ENCODE data around the gene WNT1. TPM values are rescaled to one million over a fixed set of nuclear protein-coding genes. Genes with fewer than 3 reads are reported as not detected.
A peak's percentile ranks its signal among the peaks of the same experiment; 100 is the strongest.

WNT1 gene
- total RNA-seq, 2 experiments from 2014 or later: 0.87 to 1.2 TPM

GRCh38 chr12:48988030-48988649 lies 10.0 kb downstream of the WNT1 start:
- no peak overlapping the region for H3K4me3 Mint-ChIP-seq
- CTCF ChIA-PET: interaction anchor here (0.6 to 39.1 kb wide), 51 partner anchors 3 to 255 kb away, joined by 3 to 921 read pairs (median 5); partner anchors contain the start of genes ARF3, DDN, DDX23 and DHH
- H3K27ac Mint-ChIP-seq: no peak overlapping the region
- ATAC-seq (peak; percentile 88), DNase-seq (peak; percentile 82)
- H3K36me3 Mint-ChIP-seq: no peaks in the 10 kb centered on the region
- peaks cover 66% of the 10 kb centered on the region for H3K27me3 Mint-ChIP-seq
- peaks cover 7% of the 10 kb centered on the region for H3K4me1 Mint-ChIP-seq
- no peaks in the 10 kb centered on the region for H3K9me3 Mint-ChIP-seq (ENCODE audit: low read depth)

- Mint-ChIP-seq H3K27me3 (peaks cover 66% of the 10 kb centered on the region), H3K9me3 (ENCODE audit: low read depth) (no peaks in the 10 kb centered on the region)
Measured at GRCh38 chr12:48990552-48990951, 12.4 kb downstream of the WNT1 start.

GRCh38 chr12:48991247-48992050 lies 13.3 kb downstream of the WNT1 start:
- peaks cover 67% of the 10 kb centered on the region for H3K27me3 Mint-ChIP-seq
- H3K4me1 Mint-ChIP-seq: peaks cover 13% of the 10 kb centered on the region
- H3K27ac Mint-ChIP-seq: no peak overlapping the region
- H3K4me3 Mint-ChIP-seq: no peak overlapping the region
- H3K36me3 Mint-ChIP-seq: no peaks in the 10 kb centered on the region
- DNase-seq: no peak
- CTCF ChIA-PET: interaction anchor here (0.6 to 31.7 kb wide), 6 partner anchors 10 to 198 kb away, joined by 3 to 921 read pairs (median 4); partner anchors contain the start of genes ARF3, DDX23, TUBA1A and WNT1
- no peaks in the 10 kb centered on the region for H3K9me3 Mint-ChIP-seq (ENCODE audit: low read depth)
- no peak for ATAC-seq

More at GRCh38 chr12:48990552-48990951, 12.4 kb downstream of the WNT1 start:
- DNase-seq (no peak), ATAC-seq (no peak)
- peaks cover 13% of the 10 kb centered on the region for H3K4me1 Mint-ChIP-seq
- H3K36me3 Mint-ChIP-seq: no peaks in the 10 kb centered on the region
- no peak overlapping the region for H3K27ac Mint-ChIP-seq
- CTCF ChIA-PET: interaction anchor here (0.9 to 31.7 kb wide), 4 partner anchors 20 to 138 kb away, joined by 3 to 921 read pairs (median 14); partner anchors contain the start of genes ARF3, DDX23, WNT1 and WNT10B
- no peak overlapping the region for H3K4me3 Mint-ChIP-seq

DNA sequence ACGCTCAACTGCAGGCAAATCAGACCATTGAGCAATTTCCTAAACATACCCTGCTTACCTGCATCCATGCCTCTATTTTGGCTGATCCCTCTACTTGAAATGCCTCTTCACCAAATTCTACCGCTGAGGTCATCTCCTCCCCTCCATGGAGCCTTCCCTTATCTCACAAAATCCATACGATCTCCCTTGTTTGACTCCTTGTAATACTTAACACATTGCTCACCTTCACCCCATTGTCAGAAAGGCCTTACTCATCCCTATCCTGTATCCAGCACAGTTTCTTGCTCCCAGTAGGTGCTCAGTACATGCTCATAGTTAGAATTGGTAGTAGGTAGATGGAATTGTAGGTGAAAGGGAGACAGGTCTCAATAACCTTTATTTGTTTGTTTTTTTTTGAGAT lies 15.7 kb downstream of the WNT1 start:
- H3K36me3 Mint-ChIP-seq: no peaks in the 10 kb centered on the region
- H3K4me1 Mint-ChIP-seq: peaks cover 19% of the 10 kb centered on the region
- no peak for DNase-seq
- H3K27ac Mint-ChIP-seq: no peak overlapping the region
- CTCF ChIA-PET: interaction anchor here (1.0 to 31.7 kb wide), 8 partner anchors 9 to 341 kb away, joined by 3 to 921 read pairs (median 10); partner anchors contain the start of genes ARF3, DDX23, WNT1 and WNT10B
- ATAC-seq: no peak
- H3K4me3 Mint-ChIP-seq: no peak overlapping the region
- H3K27me3 Mint-ChIP-seq: peaks cover 67% of the 10 kb centered on the region
- H3K9me3 Mint-ChIP-seq (ENCODE audit: low read depth): no peaks in the 10 kb centered on the region

- ATAC-seq: no peak
- peaks cover 62% of the 10 kb centered on the region for H3K27me3 Mint-ChIP-seq
- H3K27ac Mint-ChIP-seq: no peak overlapping the region
- H3K36me3 Mint-ChIP-seq: no peaks in the 10 kb centered on the region
- H3K4me1 Mint-ChIP-seq: peaks cover 25% of the 10 kb centered on the region
- no peak for DNase-seq
- no peaks in the 10 kb centered on the region for H3K9me3 Mint-ChIP-seq (ENCODE audit: low read depth)
- CTCF ChIA-PET: interaction anchor here (0.9 to 31.7 kb wide), 8 partner anchors 24 to 141 kb away, joined by 3 to 921 read pairs (median 18); partner anchors contain the start of genes ARF3, DDX23, WNT1 and WNT10B
- no peak overlapping the region for H3K4me3 Mint-ChIP-seq
Measured at GRCh38 chr12:48994224-48995085, 16.3 kb downstream of the WNT1 start.

DNA sequence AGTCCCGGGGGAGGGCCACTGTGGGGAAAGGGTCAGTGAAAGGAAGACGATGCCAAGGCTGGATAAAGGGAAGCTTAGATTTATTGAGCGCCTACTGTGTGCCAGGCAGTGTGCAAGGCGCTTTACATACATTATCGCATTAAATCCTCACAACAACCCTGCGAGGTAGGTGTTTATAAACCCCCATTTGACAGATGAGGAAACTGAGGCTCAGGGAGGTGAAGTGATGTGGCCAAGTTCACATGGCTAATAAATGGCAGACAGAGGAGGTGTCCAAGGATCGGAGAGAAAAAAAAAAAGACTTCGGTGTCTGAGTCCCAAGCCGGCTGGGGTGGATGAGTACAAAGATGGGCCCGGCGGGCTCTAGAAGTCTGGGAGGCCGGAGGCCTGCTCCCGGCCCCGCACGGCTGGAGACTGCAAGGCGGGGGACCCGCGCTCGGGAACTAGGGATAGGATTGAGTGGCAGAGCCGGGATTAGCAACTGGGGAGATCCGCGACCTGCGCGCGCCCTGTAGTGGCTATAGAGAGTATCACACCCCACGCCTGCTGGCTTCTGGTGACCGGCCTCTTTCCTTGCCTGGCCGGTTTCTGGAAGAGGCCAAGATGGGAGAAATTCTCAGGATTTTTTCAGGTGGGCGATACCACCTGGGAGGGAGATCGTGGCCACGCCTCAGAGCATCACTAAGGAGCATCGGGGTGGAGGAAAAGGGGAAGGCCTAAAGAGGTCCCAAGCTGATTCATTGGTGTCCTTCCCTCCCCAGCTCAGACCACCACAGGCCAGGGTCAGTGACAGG lies 17.2 kb downstream of the WNT1 start:
- CTCF ChIA-PET: interaction anchor here (0.9 to 31.7 kb wide), 11 partner anchors 10 to 142 kb away, joined by 3 to 921 read pairs (median 11); partner anchors contain the start of genes ARF3, DDX23, WNT1 and WNT10B
- peaks cover 60% of the 10 kb centered on the region for H3K27me3 Mint-ChIP-seq

GRCh38 chr12:48996794-48997718 lies 18.9 kb downstream of the WNT1 start:
- peaks cover 13% of the 10 kb centered on the region for H3K36me3 Mint-ChIP-seq
- peaks cover 55% of the 10 kb centered on the region for H3K27me3 Mint-ChIP-seq
- H3K9me3 Mint-ChIP-seq (ENCODE audit: low read depth): no peaks in the 10 kb centered on the region
- H3K27ac Mint-ChIP-seq: no peak overlapping the region
- peaks cover 35% of the 10 kb centered on the region for H3K4me1 Mint-ChIP-seq
- CTCF ChIA-PET: interaction anchor here (0.7 to 31.7 kb wide), 34 partner anchors 9 to 245 kb away, joined by 3 to 921 read pairs (median 4); partner anchors contain the start of genes ARF3, DDX23, DHH and FKBP11
- peak; percentile 74 for DNase-seq
- H3K4me3 Mint-ChIP-seq: no peak overlapping the region
- ATAC-seq: peak; percentile 35

More for the DNA sequence above, 17.2 kb downstream of the WNT1 start:
- no peak overlapping the region for H3K27ac Mint-ChIP-seq
- H3K36me3 Mint-ChIP-seq: peaks cover 2% of the 10 kb centered on the region
- no peak overlapping the region for H3K4me3 Mint-ChIP-seq
- ATAC-seq (peak; percentile 44), DNase-seq (peak; percentile 65)
- H3K9me3 Mint-ChIP-seq (ENCODE audit: low read depth): no peaks in the 10 kb centered on the region
- peaks cover 33% of the 10 kb centered on the region for H3K4me1 Mint-ChIP-seq

DNA sequence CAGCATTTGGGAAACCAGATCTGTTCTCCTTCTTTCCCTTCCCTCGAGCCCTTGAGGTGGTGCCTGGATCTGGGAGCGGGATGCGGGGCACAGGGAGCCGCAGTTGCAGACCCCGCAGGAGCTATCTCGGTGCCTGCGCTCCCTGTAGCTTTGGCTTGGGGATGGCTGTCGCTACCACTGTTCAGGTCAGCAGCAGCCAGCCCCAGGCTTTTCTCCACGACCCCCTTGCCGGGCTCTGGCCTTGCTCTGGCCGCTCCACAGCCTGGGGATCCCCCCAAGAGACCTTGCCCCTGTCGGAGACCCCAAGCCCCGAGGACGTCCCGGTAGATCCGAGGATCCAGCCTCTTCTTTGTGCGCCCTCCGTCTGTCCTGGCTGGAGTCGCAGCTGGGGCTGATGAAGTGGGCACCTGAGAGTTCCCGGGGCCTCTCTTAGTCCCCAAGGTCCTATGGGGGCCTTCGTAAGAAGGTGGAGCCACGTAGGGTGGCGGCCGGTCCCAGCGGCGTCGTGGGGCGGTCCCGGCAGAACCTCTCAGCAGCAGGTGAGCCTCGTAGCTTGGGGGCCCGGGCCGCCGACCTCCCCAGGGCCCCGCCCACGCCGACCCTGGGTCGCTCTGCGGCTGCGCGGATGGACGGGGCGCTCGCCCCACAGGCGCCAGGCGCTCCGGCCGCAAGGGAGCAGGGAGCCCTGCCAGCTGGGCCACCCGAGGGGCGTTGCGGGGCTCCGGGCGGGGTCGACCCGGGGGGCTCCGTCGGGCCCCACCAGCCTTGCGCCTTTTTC lies 19.8 kb downstream of the WNT1 start:
- H3K36me3 Mint-ChIP-seq: peaks cover 19% of the 10 kb centered on the region
- H3K9me3 Mint-ChIP-seq (ENCODE audit: low read depth): no peaks in the 10 kb centered on the region

GRCh38 chr12:48998497-48999353 lies 20.6 kb downstream of the WNT1 start:
- no peak overlapping the region for H3K27ac Mint-ChIP-seq
- H3K36me3 Mint-ChIP-seq: peaks cover 20% of the 10 kb centered on the region
- CTCF ChIA-PET: interaction anchor here (0.9 to 31.7 kb wide), 15 partner anchors 16 to 237 kb away, joined by 3 to 921 read pairs (median 11); partner anchors contain the start of genes ARF3, DDX23, DHH and PRKAG1
- DNase-seq (peak; percentile 49), ATAC-seq (peak; percentile 17)
- peaks cover 34% of the 10 kb centered on the region for H3K4me1 Mint-ChIP-seq
- peak overlapping the region; percentile 65 for H3K4me3 Mint-ChIP-seq
- peaks cover 47% of the 10 kb centered on the region for H3K27me3 Mint-ChIP-seq
- no peaks in the 10 kb centered on the region for H3K9me3 Mint-ChIP-seq (ENCODE audit: low read depth)

More for the DNA sequence above, 19.8 kb downstream of the WNT1 start:
- peaks cover 35% of the 10 kb centered on the region for H3K4me1 Mint-ChIP-seq
- ATAC-seq (peak; percentile 10), DNase-seq (no peak)
- CTCF ChIA-PET: interaction anchor here (0.7 to 31.7 kb wide), 19 partner anchors 19 to 145 kb away, joined by 3 to 921 read pairs (median 7); partner anchors contain the start of genes ARF3, DDX23, DHH and LMBR1L
- peak overlapping the region; percentile 65 for H3K4me3 Mint-ChIP-seq
- H3K27ac Mint-ChIP-seq: no peak overlapping the region
- peaks cover 52% of the 10 kb centered on the region for H3K27me3 Mint-ChIP-seq

Data from activated CD8-positive, alpha-beta memory T cell treated with anti-CD3 and anti-CD28 coated beads, Interleukin-2, amount 10 ng/mL, durations not matched to agents 7 days and 5 days (primary cell).